ENCODE results near the gene SLAIN2. TPM values are rescaled to one million over a fixed set of nuclear protein-coding genes. Genes with fewer than 3 reads are reported as not detected.

SLAIN2 gene
- total RNA-seq, 1 experiment from 2014 or later, result 35.8 TPM

GRCh38 chr4:48467442-48467841 is 126.1 kb downstream of the SLAIN2 start:
- DNase-seq (ENCODE audit: low spot score) (no peak), ATAC-seq (no peak)
- no peaks in the 10 kb centered on the region for H3K36me3 Mint-ChIP-seq
- H3K27me3 Mint-ChIP-seq (ENCODE audit: low read depth), result no peaks in the 10 kb centered on the region
- H3K27ac Mint-ChIP-seq, result no peak overlapping the region
- peaks cover 4% of the 10 kb centered on the region for H3K4me1 Mint-ChIP-seq
- POLR2A ChIA-PET, result no interaction called here
- H3K4me3 Mint-ChIP-seq, result no peak overlapping the region
- CTCF ChIA-PET, result interaction anchor here (1.1 kb wide), 1 partner anchor 9 kb away, joined by 6 read pairs; no protein-coding TSS in a partner anchor
- TF ChIP-seq CREB1 (CRISPR knock-in tag; IDR thresholded peaks at IDR 0.05) (no peak), ZBTB21 (CRISPR knock-in tag; IDR thresholded peaks at IDR 0.05; ENCODE audit: borderline replicate concordance) (no peak), TCF7 (CRISPR knock-in tag; IDR thresholded peaks at IDR 0.05; ENCODE audit: low read depth) (no peak), MXD4 (CRISPR knock-in tag; IDR thresholded peaks at IDR 0.05; ENCODE audit: borderline replicate concordance) (no peak), ZNF281 (CRISPR knock-in tag; IDR thresholded peaks at IDR 0.05) (no peak), CREM (CRISPR knock-in tag; IDR thresholded peaks at IDR 0.05) (no peak), SMAD3 (CRISPR knock-in tag; IDR thresholded peaks at IDR 0.05; ENCODE audit: borderline replicate concordance) (no peak), TEAD1 (CRISPR knock-in tag; IDR thresholded peaks at IDR 0.05) (no peak), E2F1 (CRISPR knock-in tag; IDR thresholded peaks at IDR 0.05) (no peak), GTF2I (CRISPR knock-in tag; conservative IDR thresholded peaks at IDR 0.05) (no peak), ATF1 (CRISPR knock-in tag; IDR thresholded peaks at IDR 0.05) (no peak), CDX4 (CRISPR knock-in tag; IDR thresholded peaks at IDR 0.05; ENCODE audit: borderline replicate concordance) (no peak), ZSCAN18 (CRISPR knock-in tag; IDR thresholded peaks at IDR 0.05) (no peak), ZNF532 (CRISPR knock-in tag; IDR thresholded peaks at IDR 0.05; ENCODE audit: borderline replicate concordance) (no peak), ZNF671 (CRISPR knock-in tag; IDR thresholded peaks at IDR 0.05) (no peak), ZNF138 (CRISPR knock-in tag; conservative IDR thresholded peaks at IDR 0.05) (no peak), KAT7 (CRISPR knock-in tag; IDR thresholded peaks at IDR 0.05; ENCODE audit: borderline replicate concordance) (no peak), ESRRA (CRISPR knock-in tag; IDR thresholded peaks at IDR 0.05; ENCODE audit: borderline replicate concordance) (no peak)
- TF ChIP-seq, protein P1, sequence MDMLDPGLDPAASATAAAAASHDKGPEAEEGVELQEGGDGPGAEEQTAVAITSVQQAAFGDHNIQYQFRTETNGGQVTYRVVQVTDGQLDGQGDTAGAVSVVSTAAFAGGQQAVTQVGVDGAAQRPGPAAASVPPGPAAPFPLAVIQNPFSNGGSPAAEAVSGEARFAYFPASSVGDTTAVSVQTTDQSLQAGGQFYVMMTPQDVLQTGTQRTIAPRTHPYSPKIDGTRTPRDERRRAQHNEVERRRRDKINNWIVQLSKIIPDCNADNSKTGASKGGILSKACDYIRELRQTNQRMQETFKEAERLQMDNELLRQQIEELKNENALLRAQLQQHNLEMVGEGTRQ (CRISPR knock-in tag; IDR thresholded peaks at IDR 0.05), result no peak
- TF ChIP-seq, protein P2, sequence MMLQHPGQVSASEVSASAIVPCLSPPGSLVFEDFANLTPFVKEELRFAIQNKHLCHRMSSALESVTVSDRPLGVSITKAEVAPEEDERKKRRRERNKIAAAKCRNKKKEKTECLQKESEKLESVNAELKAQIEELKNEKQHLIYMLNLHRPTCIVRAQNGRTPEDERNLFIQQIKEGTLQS (CRISPR knock-in tag; conservative IDR thresholded peaks at IDR 0.05), result no peak
- no peaks in the 10 kb centered on the region for H3K9me3 Mint-ChIP-seq
